VCaP (cell line): ENCODE results near the gene CBLC.

ENCODE experiments used
- H3K27ac ChIP-seq: fragments of 450-650 bp; 2 replicates; pipeline ENCODE4 v1.5.1; 2017
- TF ChIP-seq, protein P1 (sequence below): fragments of 450-650 bp; conservative IDR thresholded peaks from 2 replicates; pipeline ENCODE4 v1.5.1; 2017; ENCODE audit warnings: mild to moderate bottlenecking, moderate library complexity

Gene CBLC

GRCh38 chr19:44752816-44753625, 24.7 kb upstream of the CBLC start:
- peak overlapping the region; percentile 79 for H3K27ac ChIP-seq
- TF ChIP-seq, protein P1, sequence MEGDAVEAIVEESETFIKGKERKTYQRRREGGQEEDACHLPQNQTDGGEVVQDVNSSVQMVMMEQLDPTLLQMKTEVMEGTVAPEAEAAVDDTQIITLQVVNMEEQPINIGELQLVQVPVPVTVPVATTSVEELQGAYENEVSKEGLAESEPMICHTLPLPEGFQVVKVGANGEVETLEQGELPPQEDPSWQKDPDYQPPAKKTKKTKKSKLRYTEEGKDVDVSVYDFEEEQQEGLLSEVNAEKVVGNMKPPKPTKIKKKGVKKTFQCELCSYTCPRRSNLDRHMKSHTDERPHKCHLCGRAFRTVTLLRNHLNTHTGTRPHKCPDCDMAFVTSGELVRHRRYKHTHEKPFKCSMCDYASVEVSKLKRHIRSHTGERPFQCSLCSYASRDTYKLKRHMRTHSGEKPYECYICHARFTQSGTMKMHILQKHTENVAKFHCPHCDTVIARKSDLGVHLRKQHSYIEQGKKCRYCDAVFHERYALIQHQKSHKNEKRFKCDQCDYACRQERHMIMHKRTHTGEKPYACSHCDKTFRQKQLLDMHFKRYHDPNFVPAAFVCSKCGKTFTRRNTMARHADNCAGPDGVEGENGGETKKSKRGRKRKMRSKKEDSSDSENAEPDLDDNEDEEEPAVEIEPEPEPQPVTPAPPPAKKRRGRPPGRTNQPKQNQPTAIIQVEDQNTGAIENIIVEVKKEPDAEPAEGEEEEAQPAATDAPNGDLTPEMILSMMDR, result no peak

DNA sequence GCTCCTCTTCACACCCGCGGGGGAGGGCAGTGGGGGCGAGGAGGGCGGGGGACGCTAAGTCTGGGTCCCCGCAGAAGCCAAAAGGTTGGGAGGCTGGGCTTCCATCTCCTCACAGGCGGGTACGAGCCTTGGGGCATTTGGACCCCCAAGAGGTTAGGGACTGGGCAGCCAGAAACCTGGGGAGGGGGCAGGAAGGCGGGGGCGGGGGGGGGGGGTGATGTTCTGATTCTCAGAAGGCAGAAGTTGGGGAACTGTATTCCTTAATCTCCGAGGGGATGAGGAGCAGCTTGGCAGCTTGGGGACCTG, 24.1 kb upstream of the CBLC start:
- TF ChIP-seq, protein P1, result no peak
- peak overlapping the region; percentile 79 for H3K27ac ChIP-seq

DNA sequence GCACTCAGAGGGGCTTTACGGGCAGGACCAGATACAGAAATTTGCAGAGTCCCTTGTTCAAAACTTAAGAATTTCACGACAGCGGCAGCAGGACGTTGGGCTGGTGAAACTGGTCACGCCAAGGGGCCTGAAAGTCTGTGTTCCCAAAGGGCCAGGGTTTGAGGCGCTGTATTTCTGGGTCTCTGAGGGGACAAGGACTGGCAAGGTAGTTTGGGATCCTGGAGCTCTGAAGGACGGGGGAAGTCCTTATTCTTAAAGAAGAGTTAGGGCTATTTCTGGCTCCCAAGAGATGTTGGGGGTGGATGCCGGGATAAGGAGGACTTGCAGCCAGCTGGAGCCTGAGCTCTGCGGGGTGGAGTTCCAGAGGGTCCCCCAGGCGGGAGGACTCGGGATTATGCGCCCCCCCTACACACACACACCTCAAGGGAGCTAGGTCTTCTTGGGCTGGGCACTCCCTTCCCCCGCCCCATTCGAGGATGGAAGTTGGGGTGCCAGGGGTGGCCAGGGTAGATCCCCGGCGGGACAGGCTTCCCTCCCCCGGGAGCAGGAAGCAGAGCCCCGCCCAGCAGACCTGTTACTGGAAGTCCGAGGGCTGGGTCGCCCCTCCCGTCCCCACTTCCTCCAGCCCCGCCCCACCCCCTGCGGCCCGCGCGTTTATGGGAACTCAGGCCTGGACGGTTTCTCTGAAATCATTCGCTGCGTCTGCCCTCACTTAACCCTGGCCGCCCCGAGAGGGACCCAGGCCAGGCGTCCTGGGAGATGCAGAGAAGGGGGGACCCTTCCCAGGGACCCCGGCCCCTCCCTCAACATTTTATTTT, 23.5 kb upstream of the CBLC start:
- TF ChIP-seq, protein P1, result no peak
- peak overlapping the region; percentile 79 for H3K27ac ChIP-seq

GRCh38 chr19:44754750-44755080, 23.0 kb upstream of the CBLC start:
- TF ChIP-seq, protein P1, result no peak
- H3K27ac ChIP-seq, result peak overlapping the region; percentile 79

GRCh38 chr19:44755219-44755618, 22.5 kb upstream of the CBLC start:
- TF ChIP-seq, protein P1, result no peak

GRCh38 chr19:44756089-44756562, 21.6 kb upstream of the CBLC start:
- TF ChIP-seq, protein P1, result no peak
- peak overlapping the region; percentile 79; the same call in 1 of the 2 replicates for H3K27ac ChIP-seq

More at GRCh38 chr19:44755219-44755618, 22.5 kb upstream of the CBLC start:
- H3K27ac ChIP-seq, result peak overlapping the region; percentile 79

DNA sequence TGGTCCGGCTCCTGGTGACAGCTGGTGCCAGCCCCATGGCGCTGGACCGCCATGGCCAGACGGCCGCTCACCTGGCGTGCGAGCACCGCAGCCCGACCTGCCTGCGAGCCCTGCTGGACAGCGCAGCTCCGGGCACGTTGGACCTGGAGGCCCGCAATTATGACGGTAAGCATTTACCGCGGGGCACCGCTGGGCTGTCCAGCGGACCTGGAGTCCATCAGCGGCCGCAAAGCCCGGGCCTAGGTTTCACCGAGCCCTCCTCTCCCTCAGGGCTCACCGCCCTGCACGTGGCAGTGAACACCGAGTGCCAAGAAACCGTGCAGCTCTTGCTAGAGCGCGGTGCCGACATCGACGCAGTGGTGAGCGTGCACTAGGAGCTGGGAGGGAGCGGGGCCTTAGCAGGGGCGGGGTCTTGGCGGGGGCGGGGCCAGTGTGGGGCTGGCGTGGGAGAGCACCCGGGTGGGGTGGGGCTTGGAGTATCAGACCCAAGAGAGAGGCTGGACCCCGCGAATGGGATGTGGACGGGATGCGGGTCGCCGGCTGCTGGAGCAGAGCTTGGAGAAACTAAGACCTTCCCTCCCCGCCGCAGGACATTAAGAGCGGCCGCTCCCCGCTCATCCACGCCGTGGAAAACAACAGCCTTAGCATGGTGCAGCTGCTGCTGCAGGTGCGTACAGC, 20.5 kb upstream of the CBLC start:
- H3K27ac ChIP-seq, result no peak overlapping the region
- TF ChIP-seq, protein P1, result no peak
